ENCODE data around the gene XIRP1. TPM values are rescaled to one million over a fixed set of nuclear protein-coding genes. Genes with fewer than 3 reads are reported as not detected.

XIRP1 gene
- total RNA-seq, 1 donor from 2014 or later, result 0.10 TPM

DNA sequence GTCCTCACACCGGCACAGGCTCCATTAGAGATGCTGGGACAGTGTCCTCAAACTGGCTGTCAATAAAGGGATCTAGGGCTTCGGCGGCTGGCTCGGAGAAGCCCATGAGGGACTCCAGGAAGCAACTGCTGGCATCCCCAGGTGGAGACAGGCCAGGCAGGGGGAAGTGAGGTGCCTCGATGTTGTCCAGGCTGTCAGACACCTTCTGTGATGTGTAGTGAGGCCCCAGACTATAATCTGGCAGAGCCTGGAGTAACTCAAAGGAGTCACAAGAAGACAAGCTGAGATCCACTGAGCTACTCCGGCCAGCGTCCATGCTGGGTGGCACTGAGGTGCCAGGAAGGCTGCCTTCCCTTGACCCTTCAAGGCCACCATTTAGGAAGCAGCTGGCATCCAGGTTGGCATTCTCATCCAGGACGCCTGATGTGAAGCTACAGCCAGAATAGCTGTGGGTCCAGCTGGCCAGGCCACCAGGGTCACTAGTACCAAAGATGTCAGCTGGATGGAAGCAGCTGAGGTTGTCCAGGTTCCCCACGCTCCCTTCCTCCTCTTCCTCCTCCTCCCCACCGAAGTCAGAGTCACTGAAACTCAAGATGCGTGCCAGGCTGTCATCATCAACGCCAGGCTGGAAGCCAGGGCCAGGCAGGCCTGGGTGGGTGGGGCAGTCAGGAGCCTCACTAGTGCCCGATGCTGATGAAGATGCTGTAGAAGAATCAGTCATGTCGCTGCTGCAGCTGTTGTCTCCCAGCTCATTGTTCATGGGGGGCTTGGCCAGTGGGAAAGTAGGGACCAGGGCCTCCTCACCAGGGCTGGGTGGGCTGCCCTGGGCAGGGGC, 49.1 kb downstream of the XIRP1 start:
- H3K4me3 Mint-ChIP-seq (ENCODE audit: unreplicated experiment), result no peak overlapping the region
- no peak for TF ChIP-seq CTCF (IDR thresholded peaks at IDR 0.05)
- H3K27ac Mint-ChIP-seq (ENCODE audit: unreplicated experiment), result peak overlapping the region; percentile 20
- H3K36me3 Mint-ChIP-seq (ENCODE audit: low read depth), result peaks cover 36% of the 10 kb centered on the region
- H3K9me3 Mint-ChIP-seq (ENCODE audit: low read depth), result no peaks in the 10 kb centered on the region
- H3K4me1 Mint-ChIP-seq (ENCODE audit: low read depth), result peaks cover 74% of the 10 kb centered on the region
- no peak for DNase-seq (ENCODE audit: low spot score)
- H3K27me3 Mint-ChIP-seq (ENCODE audit: low read depth), result no peaks in the 10 kb centered on the region

- DNase-seq (ENCODE audit: low spot score), result no peak
- Mint-ChIP-seq H3K4me3 (ENCODE audit: unreplicated experiment) (no peak overlapping the region), H3K27me3 (ENCODE audit: low read depth) (no peaks in the 10 kb centered on the region), H3K27ac (ENCODE audit: unreplicated experiment) (peak overlapping the region; percentile 61), H3K36me3 (ENCODE audit: low read depth) (peaks cover 40% of the 10 kb centered on the region), H3K9me3 (ENCODE audit: low read depth) (no peaks in the 10 kb centered on the region), H3K4me1 (ENCODE audit: low read depth) (peaks cover 66% of the 10 kb centered on the region)
- no peak for TF ChIP-seq CTCF (IDR thresholded peaks at IDR 0.05)
Observed at GRCh38 chr3:39142067-39142466, 50.3 kb downstream of the XIRP1 start.

DNA sequence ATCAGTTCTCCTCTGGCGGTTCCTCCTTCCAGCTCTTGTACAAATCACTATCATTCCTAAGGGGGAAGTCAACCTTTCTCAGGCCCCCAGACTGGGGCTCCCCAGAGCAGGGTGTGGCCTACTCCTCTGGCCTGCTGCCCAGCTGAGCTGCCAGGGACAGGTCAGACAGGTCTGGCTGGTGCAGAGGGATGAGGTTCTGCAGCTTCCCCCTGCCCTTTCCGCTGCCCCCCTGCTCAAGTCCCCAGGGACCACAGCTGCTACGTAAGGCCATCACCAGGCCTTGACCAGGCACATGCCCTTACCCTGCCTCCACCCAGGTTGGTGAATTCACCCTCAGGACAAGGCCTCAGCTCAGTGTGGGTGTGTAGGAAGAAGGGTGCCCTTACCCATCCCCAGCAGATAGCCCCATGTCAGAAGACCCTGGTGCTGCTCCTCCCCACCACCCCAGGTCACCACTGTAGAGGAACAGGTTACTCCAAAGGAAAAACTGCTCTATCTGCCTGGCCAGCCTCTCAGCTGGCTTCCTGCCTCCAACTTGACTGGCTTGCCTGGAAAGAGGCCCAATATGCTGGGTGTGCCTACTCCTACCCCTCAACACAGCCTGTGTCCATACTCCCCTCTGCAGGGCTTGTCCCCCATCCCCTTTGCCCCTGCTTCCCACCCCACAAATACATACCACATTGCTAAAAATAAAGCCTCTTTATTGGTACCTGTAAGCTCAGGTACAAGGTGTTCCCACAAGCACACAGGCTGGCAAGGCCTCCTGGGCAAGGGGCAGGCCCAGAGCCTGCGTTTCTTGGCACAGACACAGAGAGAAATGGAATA, 51.0 kb downstream of the XIRP1 start:
- no peak for TF ChIP-seq CTCF (IDR thresholded peaks at IDR 0.05)
- peaks cover 40% of the 10 kb centered on the region for H3K36me3 Mint-ChIP-seq (ENCODE audit: low read depth)
- DNase-seq (ENCODE audit: low spot score), result peak; percentile 84
- no peaks in the 10 kb centered on the region for H3K9me3 Mint-ChIP-seq (ENCODE audit: low read depth)
- no peaks in the 10 kb centered on the region for H3K27me3 Mint-ChIP-seq (ENCODE audit: low read depth)
- peaks cover 59% of the 10 kb centered on the region for H3K4me1 Mint-ChIP-seq (ENCODE audit: low read depth)
- H3K4me3 Mint-ChIP-seq (ENCODE audit: unreplicated experiment), result no peak overlapping the region
- H3K27ac Mint-ChIP-seq (ENCODE audit: unreplicated experiment), result peak overlapping the region; percentile 69

DNA sequence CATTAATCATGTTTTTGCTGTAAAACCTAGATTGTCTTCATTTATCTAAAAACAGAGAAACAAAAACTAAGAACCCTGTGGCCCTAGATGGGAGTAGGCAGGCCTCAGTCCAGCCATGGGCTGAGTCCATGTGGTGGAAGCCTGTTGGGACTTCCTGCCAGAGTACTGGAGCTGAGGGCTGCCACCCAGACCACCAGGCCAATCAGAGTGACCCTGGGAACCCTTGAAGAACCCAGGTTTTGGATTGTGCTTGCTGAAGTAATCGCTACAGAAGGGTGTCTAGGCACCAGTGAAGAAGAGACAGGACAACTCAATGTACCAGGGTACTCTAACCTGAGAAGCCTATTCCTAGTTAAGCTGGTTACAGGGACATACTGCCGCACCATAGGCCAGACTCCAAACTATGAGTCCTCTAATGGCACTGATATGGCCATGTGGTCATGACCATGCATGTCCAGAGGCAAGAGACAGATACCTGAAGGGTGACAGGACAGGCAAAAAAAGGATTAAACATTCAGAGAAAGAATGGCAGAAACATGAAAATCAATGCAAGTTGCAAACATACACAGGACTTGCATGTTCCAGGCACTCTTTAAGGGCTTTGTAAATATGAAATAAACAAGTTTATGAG, 51.9 kb downstream of the XIRP1 start:
- H3K4me1 Mint-ChIP-seq (ENCODE audit: low read depth), result peaks cover 52% of the 10 kb centered on the region
- no peaks in the 10 kb centered on the region for H3K27me3 Mint-ChIP-seq (ENCODE audit: low read depth)
- no peaks in the 10 kb centered on the region for H3K9me3 Mint-ChIP-seq (ENCODE audit: low read depth)
- H3K27ac Mint-ChIP-seq (ENCODE audit: unreplicated experiment), result peak overlapping the region; percentile 69
- TF ChIP-seq CTCF (IDR thresholded peaks at IDR 0.05), result no peak
- DNase-seq (ENCODE audit: low spot score), result no peak
- H3K4me3 Mint-ChIP-seq (ENCODE audit: unreplicated experiment), result no peak overlapping the region
- peaks cover 36% of the 10 kb centered on the region for H3K36me3 Mint-ChIP-seq (ENCODE audit: low read depth)

DNA sequence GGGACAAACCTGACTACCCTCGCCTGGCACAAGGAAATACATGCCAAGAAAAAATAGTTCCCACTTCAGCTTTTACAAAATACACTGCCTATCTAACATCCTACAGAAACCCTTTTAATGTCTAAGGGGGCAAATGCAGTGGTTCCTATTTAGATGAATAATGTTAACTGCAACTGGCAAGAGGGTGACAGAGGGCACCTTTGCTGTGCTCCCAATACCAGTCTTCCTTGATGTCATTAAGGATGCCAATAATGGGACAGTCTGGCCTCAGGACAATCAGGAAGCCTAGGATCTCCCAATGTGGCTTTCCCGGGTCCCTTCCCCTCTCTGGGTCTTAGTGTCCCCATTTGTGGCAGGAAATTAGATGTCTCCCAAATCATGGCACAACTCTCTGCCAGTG, 53.0 kb downstream of the XIRP1 start:
- peak overlapping the region; percentile 63 for H3K27ac Mint-ChIP-seq (ENCODE audit: unreplicated experiment)
- no peak for TF ChIP-seq CTCF (IDR thresholded peaks at IDR 0.05)

More for the DNA sequence above, 53.0 kb downstream of the XIRP1 start:
- peaks cover 30% of the 10 kb centered on the region for H3K36me3 Mint-ChIP-seq (ENCODE audit: low read depth)
- H3K9me3 Mint-ChIP-seq (ENCODE audit: low read depth), result no peaks in the 10 kb centered on the region
- peaks cover 48% of the 10 kb centered on the region for H3K4me1 Mint-ChIP-seq (ENCODE audit: low read depth)
- DNase-seq (ENCODE audit: low spot score), result no peak
- no peak overlapping the region for H3K4me3 Mint-ChIP-seq (ENCODE audit: unreplicated experiment)
- no peaks in the 10 kb centered on the region for H3K27me3 Mint-ChIP-seq (ENCODE audit: low read depth)

All from chondrocyte (in vitro differentiated cells).